ENCODE data around the gene MESD. TPM values are rescaled to one million over a fixed set of nuclear protein-coding genes. Genes with fewer than 3 reads are reported as not detected.
A peak's percentile ranks its signal among the peaks of the same experiment; 100 is the strongest.

MESD gene
- total RNA-seq, 1 experiment from 2014 or later = 21.2 TPM

- POLR2A ChIA-PET (ENCODE audit: unreplicated experiment) = interaction anchor here (0.6 kb wide), 1 partner anchor 587 kb away, joined by 3 read pairs; no protein-coding TSS in a partner anchor
- peaks cover 4% of the 10 kb centered on the region; the same call in 1 of the 2 replicates for H3K36me3 ChIP-seq (ENCODE audit: low read depth, low read length)
- H3K9me3 ChIP-seq (ENCODE audit: low read length) = no peaks in the 10 kb centered on the region
- no TSS peak for BruUV-seq (replicated peaks)
- ATAC-seq (peak; percentile 78), DNase-seq (peak; percentile 78)
- no peaks in the 10 kb centered on the region for H4K20me1 ChIP-seq (ENCODE audit: low read length)
- intact Hi-C loops (cut with micrococcal nuclease) = loop anchor here (1.0 to 10.0 kb wide), 7 partner anchors 55 to 515 kb away; no protein-coding TSS in a partner anchor
- H3K4me2 ChIP-seq (ENCODE audit: low read length) = peak overlapping the region; percentile 63
- H3F3A ChIP-seq (ENCODE audit: low read length, unreplicated experiment) = no peaks in the 10 kb centered on the region
- peak overlapping the region; percentile 29 for H3K27ac ChIP-seq (ENCODE audit: low read length)
- peaks cover 9% of the 10 kb centered on the region for H3K79me2 ChIP-seq (ENCODE audit: low read length)
- H3K4me1 ChIP-seq (ENCODE audit: insufficient read depth, low read length) = peaks cover 19% of the 10 kb centered on the region
- no peaks in the 10 kb centered on the region for H3K27me3 ChIP-seq (ENCODE audit: low read length)
- TF ChIP-seq EZH2 (IDR thresholded peaks at IDR 0.05; ENCODE audit: low read length, unreplicated experiment) = no peak
- no peak for TF ChIP-seq EZH2phosphoT487 (IDR thresholded peaks at IDR 0.05; ENCODE audit: borderline replicate concordance, low read length)
- peak; percentile 87 for TF ChIP-seq CTCF (conservative IDR thresholded peaks at IDR 0.05; ENCODE audit: low read depth, low read length)
- peak overlapping the region; percentile 5; the same call in 1 of the 2 replicates for H3K4me3 ChIP-seq (ENCODE audit: low read length)
- no peak overlapping the region for H3K9ac ChIP-seq (ENCODE audit: low read length)
- no peaks in the 10 kb centered on the region for H3K9me2 ChIP-seq (replicated peaks; ENCODE audit: low read length)
- CTCF ChIA-PET = interaction anchor here (1.2 kb wide), 2 partner anchors 193 to 403 kb away, joined by 5 to 9 read pairs; no protein-coding TSS in a partner anchor
- H2AFZ ChIP-seq (ENCODE audit: low read length) = no peak overlapping the region
These were observed 19.5 kb downstream of the MESD start for GRCh38 chr15:80970018-80970657.

- H3K9me2 ChIP-seq (replicated peaks; ENCODE audit: low read length) = no peaks in the 10 kb centered on the region
- no peak overlapping the region for H3K4me3 ChIP-seq (ENCODE audit: low read length)
- H3K4me1 ChIP-seq (ENCODE audit: insufficient read depth, low read length) = peaks cover 19% of the 10 kb centered on the region
- no peaks in the 10 kb centered on the region for H4K20me1 ChIP-seq (ENCODE audit: low read length)
- ChIA-PET POLR2A (ENCODE audit: unreplicated experiment) (interaction anchor here (0.6 kb wide), 1 partner anchor 586 kb away, joined by 3 read pairs; no protein-coding TSS in a partner anchor), CTCF (interaction anchor here (1.2 kb wide), 2 partner anchors 193 to 402 kb away, joined by 5 to 9 read pairs; no protein-coding TSS in a partner anchor)
- H2AFZ ChIP-seq (ENCODE audit: low read length) = no peak overlapping the region
- DNase-seq = no peak
- H3K4me2 ChIP-seq (ENCODE audit: low read length) = no peak overlapping the region
- ATAC-seq = no peak
- peaks cover 4% of the 10 kb centered on the region; the same call in 1 of the 2 replicates for H3K36me3 ChIP-seq (ENCODE audit: low read depth, low read length)
- H3K9me3 ChIP-seq (ENCODE audit: low read length) = no peaks in the 10 kb centered on the region
- no peaks in the 10 kb centered on the region for H3K27me3 ChIP-seq (ENCODE audit: low read length)
- H3K27ac ChIP-seq (ENCODE audit: low read length) = no peak overlapping the region
- H3F3A ChIP-seq (ENCODE audit: low read length, unreplicated experiment) = no peaks in the 10 kb centered on the region
- no peak overlapping the region for H3K9ac ChIP-seq (ENCODE audit: low read length)
- peaks cover 6% of the 10 kb centered on the region; the same call in 1 of the 2 replicates for H3K79me2 ChIP-seq (ENCODE audit: low read length)
- no TSS peak for BruUV-seq (replicated peaks)
- intact Hi-C loops (cut with micrococcal nuclease) = no loop called here
- no peak for TF ChIP-seq CTCF (conservative IDR thresholded peaks at IDR 0.05; ENCODE audit: low read depth, low read length)
- TF ChIP-seq EZH2 (IDR thresholded peaks at IDR 0.05; ENCODE audit: low read length, unreplicated experiment) = no peak
- no peak for TF ChIP-seq EZH2phosphoT487 (IDR thresholded peaks at IDR 0.05; ENCODE audit: borderline replicate concordance, low read length)
These were observed 20.3 kb downstream of the MESD start for GRCh38 chr15:80969316-80969715.

- no peaks in the 10 kb centered on the region for H3K27me3 ChIP-seq (ENCODE audit: low read length)
- no peaks in the 10 kb centered on the region for H3F3A ChIP-seq (ENCODE audit: low read length, unreplicated experiment)
- H3K4me3 ChIP-seq (ENCODE audit: low read length) = no peak overlapping the region
- no peak overlapping the region for H2AFZ ChIP-seq (ENCODE audit: low read length)
- no peak overlapping the region for H3K9ac ChIP-seq (ENCODE audit: low read length)
- no peaks in the 10 kb centered on the region for H3K9me3 ChIP-seq (ENCODE audit: low read length)
- H3K4me1 ChIP-seq (ENCODE audit: insufficient read depth, low read length) = peaks cover 19% of the 10 kb centered on the region
- no peaks in the 10 kb centered on the region for H3K79me2 ChIP-seq (ENCODE audit: low read length)
- no TSS peak for BruUV-seq (replicated peaks)
- ChIA-PET POLR2A (ENCODE audit: unreplicated experiment) (no interaction called here), CTCF (no interaction called here)
- H3K4me2 ChIP-seq (ENCODE audit: low read length) = no peak overlapping the region
- H3K36me3 ChIP-seq (ENCODE audit: low read depth, low read length) = peaks cover 4% of the 10 kb centered on the region; the same call in 1 of the 2 replicates
- H3K9me2 ChIP-seq (replicated peaks; ENCODE audit: low read length) = no peaks in the 10 kb centered on the region
- intact Hi-C loops (cut with micrococcal nuclease) = no loop called here
- no peak for DNase-seq
- TF ChIP-seq CTCF (conservative IDR thresholded peaks at IDR 0.05; ENCODE audit: low read depth, low read length) (no peak), EZH2phosphoT487 (IDR thresholded peaks at IDR 0.05; ENCODE audit: borderline replicate concordance, low read length) (no peak), EZH2 (IDR thresholded peaks at IDR 0.05; ENCODE audit: low read length, unreplicated experiment) (no peak)
- H4K20me1 ChIP-seq (ENCODE audit: low read length) = no peaks in the 10 kb centered on the region
- ATAC-seq = no peak
- no peak overlapping the region for H3K27ac ChIP-seq (ENCODE audit: low read length)
These were observed 21.6 kb downstream of the MESD start for GRCh38 chr15:80967991-80968510.

Data from PC-3 (cell line).